8988T (cell line): Measurements from ENCODE around the gene PPP6R2.

ENCODE experiments used
- DNase-seq: peaks from one replicate; pipeline ENCODE4 v3.0.0; 2011

PPP6R2 gene

GRCh38 chr22:50454556-50455075, 111.5 kb downstream of the PPP6R2 start:
- DNase-seq, result no peak

- DNase-seq, result no peak
Measured at GRCh38 chr22:50455201-50455600, 112.1 kb downstream of the PPP6R2 start.

- no peak for DNase-seq
Measured at GRCh38 chr22:50456026-50456425, 112.9 kb downstream of the PPP6R2 start.

GRCh38 chr22:50456466-50457234, 113.5 kb downstream of the PPP6R2 start:
- no peak for DNase-seq

GRCh38 chr22:50459016-50459415, 115.9 kb downstream of the PPP6R2 start:
- DNase-seq, result no peak

GRCh38 chr22:50459496-50460140, 116.5 kb downstream of the PPP6R2 start:
- DNase-seq, result no peak

GRCh38 chr22:50460938-50461337, 117.8 kb downstream of the PPP6R2 start:
- no peak for DNase-seq

GRCh38 chr22:50461536-50461935, 118.4 kb downstream of the PPP6R2 start:
- no peak for DNase-seq

GRCh38 chr22:50461979-50462540, 118.9 kb downstream of the PPP6R2 start:
- no peak for DNase-seq

- no peak for DNase-seq
Measured at GRCh38 chr22:50463188-50463900, 120.2 kb downstream of the PPP6R2 start.

- DNase-seq, result no peak
Measured at GRCh38 chr22:50464451-50464850, 121.3 kb downstream of the PPP6R2 start.

GRCh38 chr22:50465066-50465930, 122.2 kb downstream of the PPP6R2 start:
- no peak for DNase-seq

GRCh38 chr22:50467341-50467740, 124.2 kb downstream of the PPP6R2 start:
- DNase-seq, result no peak

- no peak for DNase-seq
Measured at GRCh38 chr22:50467773-50468440, 124.8 kb downstream of the PPP6R2 start.

- DNase-seq, result no peak
Measured at GRCh38 chr22:50468626-50469025, 125.5 kb downstream of the PPP6R2 start.

- peak; percentile 70 for DNase-seq
Measured at GRCh38 chr22:50469377-50470305, 126.5 kb downstream of the PPP6R2 start.

- DNase-seq, result no peak
Measured at GRCh38 chr22:50470491-50470890, 127.4 kb downstream of the PPP6R2 start.

GRCh38 chr22:50471197-50471847, 128.2 kb downstream of the PPP6R2 start:
- no peak for DNase-seq

GRCh38 chr22:50471962-50472361, 128.8 kb downstream of the PPP6R2 start:
- no peak for DNase-seq

- DNase-seq, result peak; percentile 86
Measured at GRCh38 chr22:50473088-50473487, 130.0 kb downstream of the PPP6R2 start.
